Tibial nerve (tissue), 4 donors: ENCODE data around the gene SYNGAP1. TPM values are rescaled to one million over a fixed set of nuclear protein-coding genes. Genes with fewer than 3 reads are reported as not detected.

Source experiments
- DNase-seq, 2 donors: peaks; one replicate each; pipeline ENCODE4 v3.0.0-alpha.2; 2019; ENCODE audit warnings: low spot score in 2 of 2
- H3K27ac ChIP-seq, 4 donors: fragments of 200-600 bp; sonication (generic) in 3 of 4; one replicate each; pipeline ENCODE4 v1.5.1; 2017 to 2019; ENCODE audit warnings: mild to moderate bottlenecking in 1 of 4
- H3K27me3 ChIP-seq, 2 donors: fragments of 200-600 bp; sonication (generic) in 1 of 2; one replicate each; pipeline versions ENCODE4 v1.5.1 to v1.6.0; 2017 to 2019
- H3K36me3 ChIP-seq, 3 donors: fragments of 200-600 bp; sonication (generic); one replicate each; pipeline ENCODE4 v1.5.1; 2018 to 2019
- H3K4me1 ChIP-seq, 4 donors: fragments of 200-600 bp; sonication (generic) in 3 of 4; one replicate each; pipeline ENCODE4 v1.5.1; 2017 to 2019
- H3K4me3 ChIP-seq, 4 donors: fragments of 200-600 bp; sonication (generic) in 3 of 4; one replicate each; pipeline ENCODE4 v1.5.1; 2017 to 2019; ENCODE audit warnings: mild to moderate bottlenecking in 1 of 4, moderate library complexity in 1 of 4
- H3K9me3 ChIP-seq, 4 donors: fragments of 200-600 bp; sonication (generic) in 3 of 4; one replicate each; pipeline ENCODE4 v1.5.1; 2017 to 2019
- CTCF ChIP-seq, 5 experiments: fragments of 200-600 bp in 3 of 5; fragments of 450-650 bp in 2 of 5; sonication (generic) in 3 of 5; IDR thresholded peaks; one replicate each; pipeline ENCODE4 v1.5.1; 2016 to 2019; ENCODE audit warnings: antibody characterized with exemption in 5 of 5, mild to moderate bottlenecking in 3 of 5, moderate library complexity in 2 of 5
- EP300 ChIP-seq, 2 donors: sonication (generic); formaldehyde crosslinking; IDR thresholded peaks; one replicate each; pipeline ENCODE4 v1.6.1; 2017; ENCODE audit warnings: antibody characterized with exemption in 2 of 2, mild to moderate bottlenecking in 1 of 2
- POLR2A ChIP-seq, 2 donors: fragments of 450-650 bp; IDR thresholded peaks; one replicate each; pipeline ENCODE4 v1.6.1; 2017; ENCODE audit warnings: antibody characterized with exemption in 2 of 2, mild to moderate bottlenecking in 2 of 2, moderate library complexity in 2 of 2
- WGBS, 2 donors: methylation state at CpG; one replicate each; pipeline ENCODE4 v1.1.5; 2018; 5-methylcytosine and 5-hydroxymethylcytosine counted together
- total RNA-seq, 4 donors: library from RNA; depleted of rRNA; stranded (reverse); fragments of >200 nt; gene quantifications; one replicate each; pipeline ENCODE4 v1.1.0, GENCODE V29; 2016

SYNGAP1 gene
- total RNA-seq, 4 donors from 2014 or later, result 13.0 to 29.7 (median 19.2) TPM

GRCh38 chr6:33390173-33390572, 29.7 kb upstream of the SYNGAP1 start:
- Histone ChIP-seq H3K27ac (peak overlapping the region in 2 of 4 donors; percentile 88 to 97), H3K27me3 (no peaks in the 10 kb centered on the region), H3K4me1 (peaks cover 0 to 13% (median 9%) of the 10 kb centered on the region in 4 donors), H3K4me3 (no peak overlapping the region), H3K9me3 (no peaks in the 10 kb centered on the region), H3K36me3 (no peaks in the 10 kb centered on the region)
- TF ChIP-seq EP300 (IDR thresholded peaks at IDR 0.05) (no peak), CTCF (IDR thresholded peaks at IDR 0.05) (no peak), POLR2A (IDR thresholded peaks at IDR 0.05) (no peak)
- no peak for DNase-seq
- WGBS, 2 donors, result 95% methylated on average over 2 of the region's 2 CpGs

- Histone ChIP-seq H3K36me3 (no peaks in the 10 kb centered on the region), H3K27me3 (no peaks in the 10 kb centered on the region), H3K9me3 (no peaks in the 10 kb centered on the region), H3K4me1 (peaks cover 0 to 13% (median 9%) of the 10 kb centered on the region in 4 donors), H3K27ac (peak overlapping the region; percentile 86 to 97 (median 91)), H3K4me3 (peak overlapping the region in 2 of 4 donors; percentile 20 to 66)
- no peak for DNase-seq
- no peak for TF ChIP-seq EP300 (IDR thresholded peaks at IDR 0.05)
- TF ChIP-seq POLR2A (IDR thresholded peaks at IDR 0.05), result no peak
- TF ChIP-seq CTCF (IDR thresholded peaks at IDR 0.05), result no peak
- WGBS, 2 donors, result 81 to 87% methylated on average over 9 of the region's 9 CpGs
These were observed 29.0 kb upstream of the SYNGAP1 start for GRCh38 chr6:33390767-33391277.

- Histone ChIP-seq H3K4me1 (peaks cover 0 to 13% (median 9%) of the 10 kb centered on the region in 4 donors), H3K27me3 (no peaks in the 10 kb centered on the region), H3K36me3 (no peaks in the 10 kb centered on the region), H3K9me3 (no peaks in the 10 kb centered on the region), H3K27ac (peak within 1 kb of the TSS; percentile 86 to 97 (median 91)), H3K4me3 (peak within 1 kb of the TSS; percentile 34 to 66 (median 53))
- no peak for TF ChIP-seq POLR2A (IDR thresholded peaks at IDR 0.05)
- peak; percentile 92 to 100 for TF ChIP-seq EP300 (IDR thresholded peaks at IDR 0.05)
- TF ChIP-seq CTCF (IDR thresholded peaks at IDR 0.05), result peak; percentile 91 to 99 (median 98)
- peak; percentile 95 to 97 for DNase-seq
- 0 to 1% methylated on average over 34 to 57 of the region's 67 CpGs for WGBS, 2 donors
These were observed 28.5 kb upstream of the SYNGAP1 start, which contains the start of gene KIFC1 for GRCh38 chr6:33391278-33391921. Gene KIFC1, plus strand, starts transcription at chr6:33391823. Its CDS starts 163 bp downstream, at chr6:33391986.

- Histone ChIP-seq H3K27me3 (no peaks in the 10 kb centered on the region), H3K4me3 (peak overlapping the region; percentile 34 to 66 (median 53)), H3K9me3 (no peaks in the 10 kb centered on the region), H3K4me1 (peaks cover 0 to 13% (median 9%) of the 10 kb centered on the region in 4 donors), H3K27ac (peak overlapping the region in 3 of 4 donors; percentile 86 to 88 (median 86)), H3K36me3 (no peaks in the 10 kb centered on the region)
- 0 to 1% methylated on average over 7 to 31 of the region's 31 CpGs for WGBS, 2 donors
- no peak for DNase-seq
- no peak for TF ChIP-seq POLR2A (IDR thresholded peaks at IDR 0.05)
These were observed 27.8 kb upstream of the SYNGAP1 start for GRCh38 chr6:33391922-33392594.

GRCh38 chr6:33392595-33392948, 27.3 kb upstream of the SYNGAP1 start:
- DNase-seq, result no peak
- no peak for TF ChIP-seq EP300 (IDR thresholded peaks at IDR 0.05)
- no peak for TF ChIP-seq POLR2A (IDR thresholded peaks at IDR 0.05)
- TF ChIP-seq CTCF (IDR thresholded peaks at IDR 0.05), result no peak
- WGBS, 2 donors, result 34 to 43% methylated on average over 5 of the region's 5 CpGs
- Histone ChIP-seq H3K36me3 (no peaks in the 10 kb centered on the region), H3K4me1 (peaks cover 0 to 13% (median 9%) of the 10 kb centered on the region in 4 donors), H3K27ac (no peak overlapping the region), H3K4me3 (no peak overlapping the region), H3K27me3 (no peaks in the 10 kb centered on the region), H3K9me3 (no peaks in the 10 kb centered on the region)
